ENCODE results near the gene SORCS2.

Gene SORCS2

GRCh38 chr4:7299908-7300710 is 107.8 kb downstream of the SORCS2 start:
- in situ Hi-C loops (cut with MboI; ENCODE audit: low sequenced_read_pairs), result no loop called here

- in situ Hi-C loops (cut with MboI; ENCODE audit: low sequenced_read_pairs), result no loop called here
These were observed 108.4 kb downstream of the SORCS2 start for GRCh38 chr4:7300711-7301095.

- in situ Hi-C loops (cut with MboI; ENCODE audit: low sequenced_read_pairs), result no loop called here
These were observed 108.9 kb downstream of the SORCS2 start for GRCh38 chr4:7301126-7301785.

GRCh38 chr4:7301846-7302630 is 109.7 kb downstream of the SORCS2 start:
- in situ Hi-C loops (cut with MboI; ENCODE audit: low sequenced_read_pairs), result no loop called here

GRCh38 chr4:7302781-7303404 is 110.6 kb downstream of the SORCS2 start:
- in situ Hi-C loops (cut with MboI; ENCODE audit: low sequenced_read_pairs), result no loop called here

- in situ Hi-C loops (cut with MboI; ENCODE audit: low sequenced_read_pairs), result no loop called here
These were observed 111.2 kb downstream of the SORCS2 start for GRCh38 chr4:7303561-7303960.

GRCh38 chr4:7304436-7304835 is 112.1 kb downstream of the SORCS2 start:
- in situ Hi-C loops (cut with MboI; ENCODE audit: low sequenced_read_pairs), result no loop called here

- in situ Hi-C loops (cut with MboI; ENCODE audit: low sequenced_read_pairs), result no loop called here
These were observed 114.0 kb downstream of the SORCS2 start for GRCh38 chr4:7306021-7306965.

- in situ Hi-C loops (cut with MboI; ENCODE audit: low sequenced_read_pairs), result no loop called here
These were observed 114.6 kb downstream of the SORCS2 start for GRCh38 chr4:7306986-7307385.

GRCh38 chr4:7307394-7308099 is 115.2 kb downstream of the SORCS2 start:
- in situ Hi-C loops (cut with MboI; ENCODE audit: low sequenced_read_pairs), result no loop called here

- in situ Hi-C loops (cut with MboI; ENCODE audit: low sequenced_read_pairs), result no loop called here
These were observed 116.8 kb downstream of the SORCS2 start for GRCh38 chr4:7309181-7309580.

GRCh38 chr4:7309636-7310390 is 117.5 kb downstream of the SORCS2 start:
- in situ Hi-C loops (cut with MboI; ENCODE audit: low sequenced_read_pairs), result no loop called here

GRCh38 chr4:7310451-7310850 is 118.1 kb downstream of the SORCS2 start:
- in situ Hi-C loops (cut with MboI; ENCODE audit: low sequenced_read_pairs), result no loop called here

GRCh38 chr4:7311205-7311604 is 118.9 kb downstream of the SORCS2 start:
- in situ Hi-C loops (cut with MboI; ENCODE audit: low sequenced_read_pairs), result no loop called here

GRCh38 chr4:7312691-7313090 is 120.4 kb downstream of the SORCS2 start:
- in situ Hi-C loops (cut with MboI; ENCODE audit: low sequenced_read_pairs), result no loop called here

- in situ Hi-C loops (cut with MboI; ENCODE audit: low sequenced_read_pairs), result no loop called here
These were observed 121.0 kb downstream of the SORCS2 start for GRCh38 chr4:7313347-7313811.

- in situ Hi-C loops (cut with MboI; ENCODE audit: low sequenced_read_pairs), result no loop called here
These were observed 121.7 kb downstream of the SORCS2 start for GRCh38 chr4:7313991-7314390.

- in situ Hi-C loops (cut with MboI; ENCODE audit: low sequenced_read_pairs), result no loop called here
These were observed 122.9 kb downstream of the SORCS2 start for GRCh38 chr4:7315286-7315685.

- in situ Hi-C loops (cut with MboI; ENCODE audit: low sequenced_read_pairs), result no loop called here
These were observed 123.6 kb downstream of the SORCS2 start for GRCh38 chr4:7315935-7316334.
